ENCODE data around the gene PIH1D1. TPM values are rescaled to one million over a fixed set of nuclear protein-coding genes. Genes with fewer than 3 reads are reported as not detected.

The PIH1D1 gene
- total RNA-seq, 1 experiment from 2014 or later = 166 TPM

GRCh38 chr19:49455773-49456172 lies 4.2 kb upstream of the PIH1D1 start:
- no peak overlapping the region for H2BK5ac ChIP-seq (ENCODE audit: insufficient read length, low read length)
- H2AK5ac ChIP-seq (ENCODE audit: insufficient read length, low read length) = no peak overlapping the region
- no peaks in the 10 kb centered on the region for H3K27me3 ChIP-seq (ENCODE audit: insufficient read depth, low read length)
- Mint-ChIP-seq H3K4me3 (no peak overlapping the region), H3K27ac (no peak overlapping the region), H3K9me3 (no peaks in the 10 kb centered on the region; a peak in 1 of 5 replicates), H3K36me3 (ENCODE audit: insufficient read depth in 1 of 3, low read depth in 3 of 3) (peaks cover 19 to 40% (median 32%) of the 10 kb centered on the region in 3 experiments), H3K27me3 (ENCODE audit: low read depth) (no peaks in the 10 kb centered on the region; the same call in 1 of the 2 replicates), H3K4me1 (peaks cover 0 to 13% of the 10 kb centered on the region in 2 experiments)
- H3K27ac ChIP-seq (ENCODE audit: insufficient read length, low read depth, low read length) = no peak overlapping the region
- H3K9me3 ChIP-seq (ENCODE audit: control insufficient read depth, low read depth, low read length) = no peaks in the 10 kb centered on the region
- no peak overlapping the region for H3K56ac ChIP-seq (ENCODE audit: insufficient read length, low read depth, low read length)
- H2AFZ ChIP-seq (ENCODE audit: low read length) = no peak overlapping the region
- no peak overlapping the region for H2BK15ac ChIP-seq (ENCODE audit: low read depth, low read length)
- TF ChIP-seq, protein P1, sequence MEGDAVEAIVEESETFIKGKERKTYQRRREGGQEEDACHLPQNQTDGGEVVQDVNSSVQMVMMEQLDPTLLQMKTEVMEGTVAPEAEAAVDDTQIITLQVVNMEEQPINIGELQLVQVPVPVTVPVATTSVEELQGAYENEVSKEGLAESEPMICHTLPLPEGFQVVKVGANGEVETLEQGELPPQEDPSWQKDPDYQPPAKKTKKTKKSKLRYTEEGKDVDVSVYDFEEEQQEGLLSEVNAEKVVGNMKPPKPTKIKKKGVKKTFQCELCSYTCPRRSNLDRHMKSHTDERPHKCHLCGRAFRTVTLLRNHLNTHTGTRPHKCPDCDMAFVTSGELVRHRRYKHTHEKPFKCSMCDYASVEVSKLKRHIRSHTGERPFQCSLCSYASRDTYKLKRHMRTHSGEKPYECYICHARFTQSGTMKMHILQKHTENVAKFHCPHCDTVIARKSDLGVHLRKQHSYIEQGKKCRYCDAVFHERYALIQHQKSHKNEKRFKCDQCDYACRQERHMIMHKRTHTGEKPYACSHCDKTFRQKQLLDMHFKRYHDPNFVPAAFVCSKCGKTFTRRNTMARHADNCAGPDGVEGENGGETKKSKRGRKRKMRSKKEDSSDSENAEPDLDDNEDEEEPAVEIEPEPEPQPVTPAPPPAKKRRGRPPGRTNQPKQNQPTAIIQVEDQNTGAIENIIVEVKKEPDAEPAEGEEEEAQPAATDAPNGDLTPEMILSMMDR (conservative IDR thresholded peaks at IDR 0.05) = no peak
- H4K8ac ChIP-seq (replicated peaks; ENCODE audit: insufficient read length, low read depth, low read length) = no peak overlapping the region
- H2BK12ac ChIP-seq (ENCODE audit: insufficient read length, low read depth, low read length) = no peak overlapping the region
- H3K14ac ChIP-seq (ENCODE audit: insufficient read depth, low read length) = no peak overlapping the region
- H3T11ph ChIP-seq (ENCODE audit: low read length) = no peak overlapping the region
- H3K9ac ChIP-seq (ENCODE audit: extremely low read depth, insufficient read length, low read length) = no peak overlapping the region
- H3K23ac ChIP-seq (ENCODE audit: insufficient read length, low read depth, low read length) = no peak overlapping the region
- peaks cover 3% of the 10 kb centered on the region for H3K79me1 ChIP-seq (ENCODE audit: insufficient read depth, low read depth, low read length, poor library complexity, severe bottlenecking)
- no peaks in the 10 kb centered on the region for H3K79me2 ChIP-seq (ENCODE audit: insufficient read depth, low read length)
- peaks cover 5% of the 10 kb centered on the region for H3K23me2 ChIP-seq (ENCODE audit: insufficient read length, low read depth, low read length, poor library complexity, severe bottlenecking)
- WGBS (ENCODE audit: extremely low coverage, insufficient read length, low lambda C conversion rate) = no CpG with 5 or more reads among the region's 5 CpGs
- no peak overlapping the region for H3K4me2 ChIP-seq (ENCODE audit: insufficient read depth, insufficient read length, low read length)
- H3K4ac ChIP-seq (ENCODE audit: low read depth, low read length) = no peak overlapping the region
- no peak overlapping the region for H3K18ac ChIP-seq (ENCODE audit: insufficient read length, low read depth, low read length)
- no peak overlapping the region for H2BK20ac ChIP-seq (ENCODE audit: low read depth, low read length, poor library complexity, severe bottlenecking)
- DNase-seq = no peak
- no peak overlapping the region for H4K91ac ChIP-seq (ENCODE audit: insufficient read length, low read depth, low read length)
- H3K4me1 ChIP-seq (ENCODE audit: insufficient read depth, low read length) = no peaks in the 10 kb centered on the region
- no peak overlapping the region for H2BK120ac ChIP-seq (ENCODE audit: low read depth, low read length, poor library complexity, severe bottlenecking)
- H4K20me1 ChIP-seq (ENCODE audit: control insufficient read depth, insufficient read depth, insufficient read length) = no peaks in the 10 kb centered on the region
- no peak overlapping the region for H4K5ac ChIP-seq (ENCODE audit: insufficient read length, low read depth, low read length)

All from H9 (cell line).